Endothelial cell of umbilical vein (primary cell): ENCODE measurements around the gene PEBP1. TPM values are rescaled to one million over a fixed set of nuclear protein-coding genes. Genes with fewer than 3 reads are reported as not detected.

ENCODE experiments used
- BruUV-seq: library from RNA; stranded (reverse); fragments of 400-500 nt; replicated peaks from 2 replicates; lab custom pipeline; 2021; lab: Mats Ljungman, UMichigan
- CTCF ChIA-PET: fragments of 300-600, 350-600 bp; sonication (Branson Sonifier 250); formaldehyde crosslinking; loops from one replicate; lab custom pipeline; 2021; ENCODE audit warnings: antibody characterized with exemption, inconsistent platforms; lab: Charles Lee
- POLR2A ChIA-PET: fragments of 300-600, 350-600 bp; sonication (Branson Sonifier 250); formaldehyde crosslinking; loops from one replicate; lab custom pipeline; 2021; ENCODE audit warnings: antibody characterized with exemption, inconsistent platforms; lab: Charles Lee
- DNase-seq: peaks from one replicate; pipeline ENCODE4 v3.0.0-alpha.2; 2011; ENCODE audit warnings: low read depth, low spot score
- FAIRE-seq: peaks from 2 replicates; lab custom pipeline; 2011; peaks lifted over from hg19 to GRCh38; lab: Jason Lieb, UNC
- H2AFZ ChIP-seq: 2 replicates; pipeline ENCODE4 v1.6.0; 2012; ENCODE audit warnings: low read depth, low read length, control low read depth, inconsistent platforms
- H3K27ac ChIP-seq: 2 replicates; pipeline ENCODE4 v1.5.1; 2011; ENCODE audit warnings: low read depth, mild to moderate bottlenecking, control low read depth, low read length, moderate library complexity; ENCODE audit not compliant: insufficient read depth
- H3K27me3 ChIP-seq, 2 experiments: 2 replicates each; pipeline versions ENCODE4 v1.6.0 to v1.6.1; 2011; ENCODE audit warnings: low read length in 2 of 2, mixed read lengths in 1 of 2; ENCODE audit not compliant: control insufficient read depth in 2 of 2, insufficient read depth in 2 of 2
- H3K36me3 ChIP-seq, 2 experiments: 2 replicates in 1 of 2; 3 replicates in 1 of 2; pipeline ENCODE4 v1.5.1; 2011; ENCODE audit warnings: low read length in 2 of 2, mild to moderate bottlenecking in 1 of 2, moderate library complexity in 1 of 2; ENCODE audit not compliant: control insufficient read depth in 2 of 2, insufficient read depth in 2 of 2; ENCODE audit errors: extremely low read depth in 1 of 2
- H3K4me1 ChIP-seq: 3 replicates; pipeline ENCODE4 v1.5.1; 2011; ENCODE audit warnings: mild to moderate bottlenecking, low read length; ENCODE audit not compliant: control insufficient read depth, insufficient read depth; ENCODE audit errors: extremely low read depth
- H3K4me2 ChIP-seq: 2 replicates; pipeline ENCODE4 v1.6.1; 2011; ENCODE audit warnings: low read length, control low read depth, mixed read lengths; ENCODE audit not compliant: insufficient read depth
- H3K4me3 ChIP-seq, 3 experiments: fragments of 200-600 bp in 1 of 3; sonication (generic), shearing (Covaris generic) in 1 of 3; replicated peaks in 1 of 3; 2 replicates each; pipeline ENCODE4 v1.5.1; 2011 to 2016; ENCODE audit warnings: control low read depth in 3 of 3, low read length in 3 of 3, mild to moderate bottlenecking in 2 of 3, inconsistent platforms in 1 of 3, low read depth in 1 of 3, moderate library complexity in 1 of 3; ENCODE audit not compliant: insufficient read depth in 1 of 3
- H3K79me2 ChIP-seq: 2 replicates; pipeline ENCODE4 v1.6.0; 2012; ENCODE audit warnings: low read length, inconsistent platforms; ENCODE audit not compliant: control insufficient read depth, insufficient read depth
- H3K9ac ChIP-seq: replicated peaks from 2 replicates; pipeline ENCODE3; 2011; ENCODE audit warnings: low read length, control low read depth; ENCODE audit not compliant: insufficient read depth; ENCODE audit errors: extremely low read depth
- H3K9me1 ChIP-seq: replicated peaks from 3 replicates; pipeline ENCODE4 v1.6.0; 2011; ENCODE audit warnings: mild to moderate bottlenecking, low read length; ENCODE audit not compliant: control insufficient read depth, insufficient read depth; ENCODE audit errors: extremely low read depth
- H3K9me3 ChIP-seq: replicated peaks from 2 replicates; pipeline ENCODE4 v1.5.1; 2012; ENCODE audit warnings: low read length, inconsistent platforms; ENCODE audit not compliant: control insufficient read depth, insufficient read depth
- H4K20me1 ChIP-seq: replicated peaks from 2 replicates; pipeline ENCODE3; 2011; ENCODE audit warnings: mild to moderate bottlenecking, low read length; ENCODE audit not compliant: control insufficient read depth, insufficient read depth; ENCODE audit errors: extremely low read depth
- EZH2 ChIP-seq: IDR thresholded peaks from 2 replicates; pipeline ENCODE4 v1.6.1; 2012; ENCODE audit warnings: borderline replicate concordance, low read depth, mild to moderate bottlenecking, moderate library complexity, low read length, inconsistent platforms; ENCODE audit not compliant: severe bottlenecking
- FOS ChIP-seq: IDR thresholded peaks from 2 replicates; pipeline ENCODE4 v1.6.1; 2011; ENCODE audit warnings: mild to moderate bottlenecking, low read length, moderate library complexity, borderline replicate concordance; ENCODE audit not compliant: insufficient read depth
- GATA2 ChIP-seq: IDR thresholded peaks from 2 replicates; pipeline ENCODE4 v1.7.0; 2011; ENCODE audit warnings: low read depth, mild to moderate bottlenecking, moderate library complexity, mixed read lengths, low read length; ENCODE audit not compliant: insufficient read length, insufficient read depth
- JUN ChIP-seq: IDR thresholded peaks from 2 replicates; pipeline ENCODE4 v1.6.1; 2011; ENCODE audit warnings: borderline replicate concordance, low read depth; ENCODE audit not compliant: insufficient read length, insufficient read depth
- MYC ChIP-seq: IDR thresholded peaks from one replicate; pipeline ENCODE4 v1.6.1; 2011; ENCODE audit warnings: mild to moderate bottlenecking, low read depth, low read length
- POLR2A ChIP-seq: IDR thresholded peaks from 2 replicates; pipeline ENCODE4 v1.6.1; 2012; ENCODE audit warnings: low read depth, mild to moderate bottlenecking, control low read depth, low read length
- POLR2AphosphoS5 ChIP-seq: IDR thresholded peaks from 2 replicates; pipeline ENCODE4 v1.6.1; 2012; ENCODE audit warnings: low read depth, mild to moderate bottlenecking, control low read depth, low read length, moderate library complexity; ENCODE audit not compliant: insufficient read depth
- dilution Hi-C: fragments of 300-500 bp; cut with MboI; formaldehyde crosslinking; loops from one replicate; pipeline ENCODE4 v1.15.0; 2019; ENCODE audit warnings: low sequenced_read_pairs; ENCODE audit not compliant: extremely low pct_ligation_motif_present
- intact Hi-C: fragments of 100-400 bp; cut with micrococcal nuclease; formaldehyde crosslinking; loops from one replicate; pipeline ENCODE4 v1.10.0; 2022
- polyA plus RNA-seq, 4 experiments: library from polyadenylated mRNA; depleted of rRNA in 3 of 4; stranded (reverse) in 3 of 4; unstranded in 1 of 4; fragments of >200 nt; gene quantifications; 2 replicates each; pipeline versions ENCODE4 v1.2.1 to v1.2.3, GENCODE V29; 2011 to 2012; ENCODE audit warnings: missing spikeins in 1 of 4
- total RNA-seq: library from RNA; stranded (reverse); gene quantifications from 2 replicates; pipeline ENCODE4 v1.2.3, GENCODE V29; 2021
- TF ChIP-seq, protein P1 (sequence below), 2 donors: IDR thresholded peaks; 1 replicate in 1 of 2; 2 replicates in 1 of 2; pipeline ENCODE4 v1.5.1; 2011; ENCODE audit warnings: low read length in 2 of 2, mild to moderate bottlenecking in 2 of 2, moderate library complexity in 2 of 2, control low read depth in 1 of 2, inconsistent platforms in 1 of 2, low read depth in 1 of 2; ENCODE audit not compliant: insufficient read depth in 1 of 2; ENCODE audit errors: extremely low read depth in 1 of 2
- TF ChIP-seq, protein P2 (sequence below): IDR thresholded peaks from 2 replicates; pipeline ENCODE4 v1.6.1; 2011; ENCODE audit not compliant: insufficient read depth, insufficient read length

PEBP1 gene
- total and polyA plus RNA-seq, 2 donors (not counting 3 experiments of a cell fraction or from before 2014, with no cell fraction given): 185 to 261 TPM

DNA sequence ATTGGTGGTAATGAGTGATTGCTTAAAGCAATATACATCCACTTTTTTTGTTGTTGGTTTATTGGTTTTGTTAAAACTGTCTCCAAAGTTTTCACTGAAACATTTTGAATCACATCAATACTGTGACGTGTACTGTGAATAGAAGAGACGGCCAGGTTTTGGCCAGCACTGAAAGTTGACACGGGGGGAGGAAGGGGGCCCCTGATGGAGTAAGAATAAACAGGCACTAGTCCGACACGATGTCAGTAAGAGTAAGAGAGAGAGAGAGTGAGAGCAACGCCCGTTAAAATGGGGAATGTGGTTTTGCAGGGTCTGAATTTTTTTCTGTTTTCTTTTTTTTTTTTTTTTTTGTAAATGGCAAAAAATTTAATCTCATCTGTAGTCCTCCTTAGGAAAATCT is 14.7 kb downstream of the PEBP1 start:
- Histone ChIP-seq H3K9me1 (no peaks in the 10 kb centered on the region), H3K27me3 (no peaks in the 10 kb centered on the region), H2AFZ (no peak overlapping the region), H3K4me1 (no peaks in the 10 kb centered on the region), H3K9me3 (no peaks in the 10 kb centered on the region), H3K27ac (no peak overlapping the region), H3K9ac (no peak overlapping the region), H3K4me2 (no peak overlapping the region), H4K20me1 (no peaks in the 10 kb centered on the region), H3K36me3 (peaks cover 3 to 10% of the 10 kb centered on the region in 2 experiments), H3K4me3 (no peak overlapping the region), H3K79me2 (no peaks in the 10 kb centered on the region)
- no TSS peak for BruUV-seq
- CTCF ChIA-PET: interaction anchor here (1.1 kb wide), 1 partner anchor 30 kb away, joined by 3 read pairs; no protein-coding TSS in a partner anchor
- dilution Hi-C loops (no loop called here), intact Hi-C loops (no loop called here)
- POLR2A ChIA-PET: no interaction called here
- TF ChIP-seq, protein P1, sequence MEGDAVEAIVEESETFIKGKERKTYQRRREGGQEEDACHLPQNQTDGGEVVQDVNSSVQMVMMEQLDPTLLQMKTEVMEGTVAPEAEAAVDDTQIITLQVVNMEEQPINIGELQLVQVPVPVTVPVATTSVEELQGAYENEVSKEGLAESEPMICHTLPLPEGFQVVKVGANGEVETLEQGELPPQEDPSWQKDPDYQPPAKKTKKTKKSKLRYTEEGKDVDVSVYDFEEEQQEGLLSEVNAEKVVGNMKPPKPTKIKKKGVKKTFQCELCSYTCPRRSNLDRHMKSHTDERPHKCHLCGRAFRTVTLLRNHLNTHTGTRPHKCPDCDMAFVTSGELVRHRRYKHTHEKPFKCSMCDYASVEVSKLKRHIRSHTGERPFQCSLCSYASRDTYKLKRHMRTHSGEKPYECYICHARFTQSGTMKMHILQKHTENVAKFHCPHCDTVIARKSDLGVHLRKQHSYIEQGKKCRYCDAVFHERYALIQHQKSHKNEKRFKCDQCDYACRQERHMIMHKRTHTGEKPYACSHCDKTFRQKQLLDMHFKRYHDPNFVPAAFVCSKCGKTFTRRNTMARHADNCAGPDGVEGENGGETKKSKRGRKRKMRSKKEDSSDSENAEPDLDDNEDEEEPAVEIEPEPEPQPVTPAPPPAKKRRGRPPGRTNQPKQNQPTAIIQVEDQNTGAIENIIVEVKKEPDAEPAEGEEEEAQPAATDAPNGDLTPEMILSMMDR (IDR thresholded peaks at IDR 0.05; ENCODE audit: extremely low read depth in 1 of 2, insufficient read depth in 1 of 2, low read depth in 1 of 2, low read length in 2 of 2): no peak
- no peak for TF ChIP-seq EZH2
- TF ChIP-seq FOS: no peak
- no peak for TF ChIP-seq GATA2
- no peak for TF ChIP-seq JUN
- no peak for TF ChIP-seq POLR2AphosphoS5
- no peak for TF ChIP-seq POLR2A
- TF ChIP-seq, protein P2, sequence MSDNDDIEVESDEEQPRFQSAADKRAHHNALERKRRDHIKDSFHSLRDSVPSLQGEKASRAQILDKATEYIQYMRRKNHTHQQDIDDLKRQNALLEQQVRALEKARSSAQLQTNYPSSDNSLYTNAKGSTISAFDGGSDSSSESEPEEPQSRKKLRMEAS: no peak
- no peak for TF ChIP-seq MYC
- no peak for DNase-seq
- FAIRE-seq: no peak
